GM13977 (cell line): ENCODE results near the gene PSRC1.

Experiments used
- DNase-seq: peaks from one replicate; pipeline ENCODE4 v3.0.0; 2012; ENCODE audit warnings: low spot score
- in situ Hi-C: fragments of 300-500 bp; cut with MboI; formaldehyde crosslinking; loops from one replicate; pipeline ENCODE4 v1.12.0; 2022; ENCODE audit warnings: low sequenced_read_pairs, low pct_unique_long_range_greater_than_20kb, mixed read lengths, inconsistent platforms; ENCODE audit not compliant: unreplicated experiment
- TF ChIP-seq, protein P1 (sequence below): IDR thresholded peaks from 2 replicates; pipeline ENCODE4 v1.5.1; 2012; ENCODE audit warnings: mild to moderate bottlenecking, control low read depth; ENCODE audit not compliant: insufficient read depth; ENCODE audit errors: extremely low read depth, missing control alignments

PSRC1 gene

GRCh38 chr1:109298666-109299557 is 16.0 kb upstream of the PSRC1 start:
- TF ChIP-seq, protein P1, sequence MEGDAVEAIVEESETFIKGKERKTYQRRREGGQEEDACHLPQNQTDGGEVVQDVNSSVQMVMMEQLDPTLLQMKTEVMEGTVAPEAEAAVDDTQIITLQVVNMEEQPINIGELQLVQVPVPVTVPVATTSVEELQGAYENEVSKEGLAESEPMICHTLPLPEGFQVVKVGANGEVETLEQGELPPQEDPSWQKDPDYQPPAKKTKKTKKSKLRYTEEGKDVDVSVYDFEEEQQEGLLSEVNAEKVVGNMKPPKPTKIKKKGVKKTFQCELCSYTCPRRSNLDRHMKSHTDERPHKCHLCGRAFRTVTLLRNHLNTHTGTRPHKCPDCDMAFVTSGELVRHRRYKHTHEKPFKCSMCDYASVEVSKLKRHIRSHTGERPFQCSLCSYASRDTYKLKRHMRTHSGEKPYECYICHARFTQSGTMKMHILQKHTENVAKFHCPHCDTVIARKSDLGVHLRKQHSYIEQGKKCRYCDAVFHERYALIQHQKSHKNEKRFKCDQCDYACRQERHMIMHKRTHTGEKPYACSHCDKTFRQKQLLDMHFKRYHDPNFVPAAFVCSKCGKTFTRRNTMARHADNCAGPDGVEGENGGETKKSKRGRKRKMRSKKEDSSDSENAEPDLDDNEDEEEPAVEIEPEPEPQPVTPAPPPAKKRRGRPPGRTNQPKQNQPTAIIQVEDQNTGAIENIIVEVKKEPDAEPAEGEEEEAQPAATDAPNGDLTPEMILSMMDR: no peak
- peak; percentile 46 for DNase-seq
- in situ Hi-C loops: no loop called here

DNA sequence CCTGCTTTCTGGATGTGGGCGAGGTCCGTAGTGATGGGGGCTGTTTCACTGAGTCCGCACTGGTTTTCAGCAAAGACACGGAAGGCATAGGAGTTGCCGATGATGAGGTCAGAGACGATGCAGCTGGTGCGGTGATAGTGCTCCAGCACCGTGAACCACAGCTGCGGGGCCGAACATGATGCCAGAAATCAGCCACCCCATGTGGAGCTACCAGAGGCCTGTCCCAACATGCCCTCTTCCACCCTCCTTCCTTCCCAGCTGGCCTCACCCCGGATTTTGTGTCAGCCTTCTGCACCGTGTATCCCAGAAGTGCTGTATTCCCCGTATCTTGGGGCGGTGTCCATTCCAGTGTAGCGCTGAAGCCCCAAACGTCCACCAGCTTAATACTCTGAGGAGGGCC is 13.8 kb upstream of the PSRC1 start:
- in situ Hi-C loops: no loop called here
- DNase-seq: no peak
- TF ChIP-seq, protein P1: no peak

DNA sequence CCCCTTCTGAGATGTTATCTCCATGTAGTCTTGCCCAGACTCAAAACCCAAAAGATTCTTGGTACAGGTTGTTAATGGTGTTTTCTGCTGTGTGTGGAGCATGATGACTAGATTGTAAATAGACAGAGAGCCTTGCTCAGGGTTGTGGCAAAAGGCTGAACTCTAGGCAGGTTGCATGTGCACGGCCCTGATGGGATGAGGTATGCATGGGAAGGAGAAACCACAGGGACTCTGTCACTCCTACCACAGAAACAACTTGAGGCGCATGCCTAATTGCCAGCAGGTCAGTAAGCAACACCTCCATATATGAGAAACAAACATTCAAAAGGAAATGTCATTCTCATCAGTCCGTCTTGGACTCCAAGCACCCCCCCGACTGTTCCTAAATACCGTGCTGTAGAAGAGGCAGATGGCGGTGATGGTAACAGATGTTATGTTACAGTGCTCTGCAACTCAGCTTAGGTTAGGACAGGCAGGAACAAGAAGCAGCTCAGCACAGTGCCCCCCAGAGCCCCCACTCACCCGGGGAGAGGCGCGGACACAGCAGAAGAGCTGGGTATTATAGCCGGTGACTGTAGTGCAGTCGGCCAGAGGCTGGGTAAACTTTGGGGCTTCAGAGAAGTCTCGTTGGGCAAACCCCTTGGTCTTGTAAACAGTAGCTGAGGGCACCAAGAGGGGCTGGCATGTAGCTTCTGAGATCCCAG is 12.9 kb upstream of the PSRC1 start:
- DNase-seq: no peak
- TF ChIP-seq, protein P1: no peak
- in situ Hi-C loops: no loop called here

- in situ Hi-C loops: loop anchor here (5.0 kb wide), 1 partner anchor 103 kb away; the partner anchor contains the start of gene SORT1
- TF ChIP-seq, protein P1: no peak
- no peak for DNase-seq
Observed at GRCh38 chr1:109294481-109294880, 11.5 kb upstream of the PSRC1 start.

DNA sequence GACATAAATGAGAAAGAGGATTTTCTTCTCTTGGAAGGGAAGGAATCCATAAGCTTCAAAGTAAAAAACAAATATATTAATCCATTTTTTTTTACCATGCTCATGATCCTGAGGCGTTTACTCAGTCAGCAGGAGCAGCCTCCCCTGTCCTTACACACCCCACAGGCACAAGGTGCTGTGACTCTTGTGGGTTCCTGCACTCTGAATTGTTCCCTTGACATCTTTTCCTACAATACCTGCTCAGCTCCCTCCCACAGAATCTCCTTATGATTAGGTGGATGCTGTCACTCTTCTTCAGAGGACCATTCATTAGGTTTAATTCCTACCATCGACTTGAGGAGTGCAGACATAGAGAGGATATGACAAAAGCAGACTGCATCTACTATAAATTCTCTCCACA is 10.1 kb upstream of the PSRC1 start:
- in situ Hi-C loops: loop anchor here (5.0 kb wide), 1 partner anchor 104 kb away; the partner anchor contains the start of gene SORT1
- DNase-seq: no peak
- TF ChIP-seq, protein P1: no peak

DNA sequence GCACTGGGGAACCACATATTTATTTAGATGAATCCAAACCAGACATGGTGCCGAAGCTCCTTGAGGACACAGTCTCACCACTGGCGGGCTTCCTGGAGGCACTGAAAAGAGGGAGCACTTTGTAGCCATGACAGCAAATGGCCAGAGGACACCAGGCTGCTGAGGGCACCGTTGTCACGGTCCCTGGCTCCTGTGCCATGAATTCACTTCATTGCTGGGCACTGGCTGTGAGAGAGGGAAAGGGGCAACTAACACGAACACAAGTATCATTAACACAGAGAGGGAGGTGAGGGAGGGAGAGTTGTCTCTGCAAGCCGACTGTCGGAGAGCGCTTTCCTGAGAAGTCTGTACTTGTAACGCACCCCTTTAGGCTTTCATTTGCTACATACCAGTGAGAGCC is 9.4 kb upstream of the PSRC1 start:
- in situ Hi-C loops: loop anchor here (5.0 kb wide), 1 partner anchor 105 kb away; the partner anchor contains the start of gene SORT1
- no peak for DNase-seq

More for the DNA sequence above, 9.4 kb upstream of the PSRC1 start:
- TF ChIP-seq, protein P1: no peak
